ENCODE results near the gene PPIL1. TPM values are rescaled to one million over a fixed set of nuclear protein-coding genes. Genes with fewer than 3 reads are reported as not detected.

The PPIL1 gene
- total and polyA plus RNA-seq, 2 of the 4 experiments (the other 2 are of a cell fraction) = 28.4 to 58.4 TPM

DNA sequence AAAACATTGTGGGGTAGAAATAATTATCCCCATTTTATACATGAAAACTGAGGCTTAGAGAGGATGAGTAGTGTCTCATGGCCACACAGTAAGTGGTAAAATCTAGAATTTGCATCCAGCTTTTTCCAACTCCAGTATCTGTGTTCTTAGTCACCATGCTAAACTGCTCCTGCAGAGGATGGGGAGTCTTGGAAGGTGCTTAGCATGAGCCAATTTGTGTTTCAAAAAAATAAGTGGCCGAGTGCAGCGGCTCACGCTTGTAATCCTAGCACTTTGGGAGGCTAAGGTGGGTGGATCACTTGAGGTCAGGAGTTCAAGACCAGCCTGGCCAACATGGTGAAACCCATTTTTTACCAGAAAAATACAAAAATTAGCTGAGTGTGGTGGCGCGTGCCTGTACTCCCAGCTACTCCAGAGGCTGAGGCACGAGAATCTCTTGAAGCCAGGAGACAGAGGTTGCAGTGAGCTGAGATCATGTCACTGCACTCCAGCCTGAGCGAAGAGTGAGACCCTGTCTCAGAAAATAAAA is 13.6 kb upstream of the PPIL1 start:
- TF ChIP-seq BHLHE40 (IDR thresholded peaks at IDR 0.05; ENCODE audit: low read depth, low read length) = no peak
- no peak for TF ChIP-seq CHD1 (IDR thresholded peaks at IDR 0.05; ENCODE audit: low read depth, low read length)
- no peak for TF ChIP-seq POLR2A (IDR thresholded peaks at IDR 0.05; ENCODE audit: low read depth, low read length)
- no peak for TF ChIP-seq RCOR1 (IDR thresholded peaks at IDR 0.05; ENCODE audit: insufficient replicate concordance, low read length)
- TF ChIP-seq, protein P1, sequence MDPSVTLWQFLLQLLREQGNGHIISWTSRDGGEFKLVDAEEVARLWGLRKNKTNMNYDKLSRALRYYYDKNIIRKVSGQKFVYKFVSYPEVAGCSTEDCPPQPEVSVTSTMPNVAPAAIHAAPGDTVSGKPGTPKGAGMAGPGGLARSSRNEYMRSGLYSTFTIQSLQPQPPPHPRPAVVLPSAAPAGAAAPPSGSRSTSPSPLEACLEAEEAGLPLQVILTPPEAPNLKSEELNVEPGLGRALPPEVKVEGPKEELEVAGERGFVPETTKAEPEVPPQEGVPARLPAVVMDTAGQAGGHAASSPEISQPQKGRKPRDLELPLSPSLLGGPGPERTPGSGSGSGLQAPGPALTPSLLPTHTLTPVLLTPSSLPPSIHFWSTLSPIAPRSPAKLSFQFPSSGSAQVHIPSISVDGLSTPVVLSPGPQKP (IDR thresholded peaks at IDR 0.05; ENCODE audit: borderline replicate concordance, low read depth, low read length) = no peak
- TF ChIP-seq CTCF (conservative IDR thresholded peaks at IDR 0.05; ENCODE audit: low read depth, low read length) = no peak
- Histone ChIP-seq H3K27ac (ENCODE audit: insufficient read depth, low read length) (no peak overlapping the region), H3K36me3 (ENCODE audit: control insufficient read depth, insufficient read depth, low read length) (peaks cover 4% of the 10 kb centered on the region; the same call in 1 of the 2 replicates), H4K20me1 (ENCODE audit: insufficient read depth, low read length) (no peaks in the 10 kb centered on the region), H3K18ac (ENCODE audit: low read depth, low read length) (no peak overlapping the region), H2BK15ac (ENCODE audit: low read depth, low read length) (no peak overlapping the region), H3K79me1 (ENCODE audit: low read depth in 1 of 2, low read length in 2 of 2) (peaks cover 21 to 57% of the 10 kb centered on the region in 2 experiments), H3K4ac (ENCODE audit: low read depth, low read length) (no peak overlapping the region), H3K14ac (replicated peaks; ENCODE audit: low read depth, low read length) (no peak overlapping the region), H2BK120ac (ENCODE audit: low read depth, low read length) (no peak overlapping the region), H3K9me3 (ENCODE audit: control insufficient read depth, insufficient read depth, low read length) (no peaks in the 10 kb centered on the region), H4K91ac (ENCODE audit: insufficient read depth, low read depth, low read length) (no peak overlapping the region), H3K27me3 (ENCODE audit: control insufficient read depth, insufficient read depth, low read length) (no peaks in the 10 kb centered on the region), H2BK5ac (ENCODE audit: low read depth, low read length, poor library complexity, severe bottlenecking) (no peak overlapping the region), H3K4me1 (ENCODE audit: control insufficient read depth, insufficient read depth, low read length) (no peaks in the 10 kb centered on the region; the same call in 1 of the 2 replicates), H4K5ac (ENCODE audit: low read depth, low read length) (no peak overlapping the region), H3K4me3 (ENCODE audit: insufficient read depth, low read depth, low read length) (no peak overlapping the region), H2AFZ (replicated peaks; ENCODE audit: low read length, poor library complexity) (no peak overlapping the region), H3K56ac (ENCODE audit: extremely low read depth, insufficient read depth, low read length) (no peak overlapping the region), H2BK20ac (ENCODE audit: low read depth, low read length) (no peak overlapping the region), H2AK9ac (replicated peaks; ENCODE audit: low read depth, low read length, poor library complexity) (no peak overlapping the region), H3K4me2 (ENCODE audit: low read depth, low read length) (no peak overlapping the region), H3K9ac (ENCODE audit: low read depth, low read length) (no peak overlapping the region), H2AK5ac (ENCODE audit: low read depth, low read length) (no peak overlapping the region), H4K8ac (ENCODE audit: low read depth in 2 of 2, low read length in 2 of 2) (no peak overlapping the region), H3K23ac (ENCODE audit: low read depth, low read length) (no peak overlapping the region), H3K9me1 (ENCODE audit: insufficient read depth, low read length) (peaks cover 3% of the 10 kb centered on the region; the same call in 1 of the 2 replicates)
- DNase-seq (no peak), ATAC-seq (ENCODE audit: low read depth) (no peak)
- no TSS peak for BruUV-seq (replicated peaks)
- no CpG with 5 or more reads among the region's 7 CpGs for WGBS, 2 experiments (ENCODE audit: extremely low coverage in 2 of 2, insufficient read length in 1 of 2)
- ChIA-PET CTCF (no interaction called here), POLR2A (ENCODE audit: unreplicated experiment) (no interaction called here)
- intact Hi-C loops (cut with micrococcal nuclease) = no loop called here
- in situ Hi-C loops (cut with MboI; ENCODE audit: low sequenced_read_pairs) = loop anchor here (10.0 kb wide), 2 partner anchors 97 to 327 kb away; partner anchors contain the start of gene MTCH1
- dilution Hi-C loops (cut with HindIII; ENCODE audit: low sequenced_read_pairs, unreplicated experiment) = no loop called here

All from IMR-90 (cell line).